ENCODE data around the gene TSC2.
"Not testable (repeated sequence)": the region's sequence is repeated elsewhere in the genome, so short reads cannot be mapped to it uniquely, and the experiment has no call there.

DNA sequence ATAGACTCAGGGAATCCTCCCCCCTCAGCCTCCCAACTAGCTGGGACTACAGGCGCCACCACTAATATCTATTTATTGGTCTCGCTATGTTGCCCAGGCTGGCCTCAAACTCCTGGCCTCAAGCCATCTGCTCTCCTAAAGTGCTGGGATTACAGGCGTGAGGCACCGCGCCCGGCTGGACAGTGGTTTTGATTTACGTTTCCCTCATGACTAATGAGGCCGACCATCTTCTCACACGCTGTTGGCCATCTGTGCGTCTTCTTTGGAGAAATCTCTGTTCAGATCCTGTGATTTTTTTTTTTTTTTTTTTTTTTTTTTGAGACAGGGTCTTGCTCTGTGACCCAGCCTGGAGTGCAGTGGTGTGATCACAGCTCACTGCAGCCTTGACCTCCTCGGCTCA, 81.5 kb downstream of the TSC2 start:
- TF ChIP-seq, protein P1, sequence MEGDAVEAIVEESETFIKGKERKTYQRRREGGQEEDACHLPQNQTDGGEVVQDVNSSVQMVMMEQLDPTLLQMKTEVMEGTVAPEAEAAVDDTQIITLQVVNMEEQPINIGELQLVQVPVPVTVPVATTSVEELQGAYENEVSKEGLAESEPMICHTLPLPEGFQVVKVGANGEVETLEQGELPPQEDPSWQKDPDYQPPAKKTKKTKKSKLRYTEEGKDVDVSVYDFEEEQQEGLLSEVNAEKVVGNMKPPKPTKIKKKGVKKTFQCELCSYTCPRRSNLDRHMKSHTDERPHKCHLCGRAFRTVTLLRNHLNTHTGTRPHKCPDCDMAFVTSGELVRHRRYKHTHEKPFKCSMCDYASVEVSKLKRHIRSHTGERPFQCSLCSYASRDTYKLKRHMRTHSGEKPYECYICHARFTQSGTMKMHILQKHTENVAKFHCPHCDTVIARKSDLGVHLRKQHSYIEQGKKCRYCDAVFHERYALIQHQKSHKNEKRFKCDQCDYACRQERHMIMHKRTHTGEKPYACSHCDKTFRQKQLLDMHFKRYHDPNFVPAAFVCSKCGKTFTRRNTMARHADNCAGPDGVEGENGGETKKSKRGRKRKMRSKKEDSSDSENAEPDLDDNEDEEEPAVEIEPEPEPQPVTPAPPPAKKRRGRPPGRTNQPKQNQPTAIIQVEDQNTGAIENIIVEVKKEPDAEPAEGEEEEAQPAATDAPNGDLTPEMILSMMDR (IDR thresholded peaks at IDR 0.05; ENCODE audit: poor library complexity, severe bottlenecking), result not testable (repeated sequence)
- TF ChIP-seq EP300 (conservative IDR thresholded peaks at IDR 0.05; ENCODE audit: poor library complexity, severe bottlenecking); POLR2AphosphoS5 (IDR thresholded peaks at IDR 0.05); SMC3 (conservative IDR thresholded peaks at IDR 0.05; ENCODE audit: poor library complexity); TAF1 (IDR thresholded peaks at IDR 0.05; ENCODE audit: low read depth); EZH2 (IDR thresholded peaks at IDR 0.05; ENCODE audit: borderline replicate concordance, insufficient read depth, low read length, poor library complexity, severe bottlenecking); RAD21 (conservative IDR thresholded peaks at IDR 0.05): not testable (repeated sequence)
- TF ChIP-seq, protein P2, sequence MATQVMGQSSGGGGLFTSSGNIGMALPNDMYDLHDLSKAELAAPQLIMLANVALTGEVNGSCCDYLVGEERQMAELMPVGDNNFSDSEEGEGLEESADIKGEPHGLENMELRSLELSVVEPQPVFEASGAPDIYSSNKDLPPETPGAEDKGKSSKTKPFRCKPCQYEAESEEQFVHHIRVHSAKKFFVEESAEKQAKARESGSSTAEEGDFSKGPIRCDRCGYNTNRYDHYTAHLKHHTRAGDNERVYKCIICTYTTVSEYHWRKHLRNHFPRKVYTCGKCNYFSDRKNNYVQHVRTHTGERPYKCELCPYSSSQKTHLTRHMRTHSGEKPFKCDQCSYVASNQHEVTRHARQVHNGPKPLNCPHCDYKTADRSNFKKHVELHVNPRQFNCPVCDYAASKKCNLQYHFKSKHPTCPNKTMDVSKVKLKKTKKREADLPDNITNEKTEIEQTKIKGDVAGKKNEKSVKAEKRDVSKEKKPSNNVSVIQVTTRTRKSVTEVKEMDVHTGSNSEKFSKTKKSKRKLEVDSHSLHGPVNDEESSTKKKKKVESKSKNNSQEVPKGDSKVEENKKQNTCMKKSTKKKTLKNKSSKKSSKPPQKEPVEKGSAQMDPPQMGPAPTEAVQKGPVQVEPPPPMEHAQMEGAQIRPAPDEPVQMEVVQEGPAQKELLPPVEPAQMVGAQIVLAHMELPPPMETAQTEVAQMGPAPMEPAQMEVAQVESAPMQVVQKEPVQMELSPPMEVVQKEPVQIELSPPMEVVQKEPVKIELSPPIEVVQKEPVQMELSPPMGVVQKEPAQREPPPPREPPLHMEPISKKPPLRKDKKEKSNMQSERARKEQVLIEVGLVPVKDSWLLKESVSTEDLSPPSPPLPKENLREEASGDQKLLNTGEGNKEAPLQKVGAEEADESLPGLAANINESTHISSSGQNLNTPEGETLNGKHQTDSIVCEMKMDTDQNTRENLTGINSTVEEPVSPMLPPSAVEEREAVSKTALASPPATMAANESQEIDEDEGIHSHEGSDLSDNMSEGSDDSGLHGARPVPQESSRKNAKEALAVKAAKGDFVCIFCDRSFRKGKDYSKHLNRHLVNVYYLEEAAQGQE (IDR thresholded peaks at IDR 0.05; ENCODE audit: borderline replicate concordance), result not testable (repeated sequence)
